ENCODE data around the gene DOCK2.
"Not testable (repeated sequence)": the region's sequence is repeated elsewhere in the genome, so short reads cannot be mapped to it uniquely, and the experiment has no call there.

DOCK2 gene

DNA sequence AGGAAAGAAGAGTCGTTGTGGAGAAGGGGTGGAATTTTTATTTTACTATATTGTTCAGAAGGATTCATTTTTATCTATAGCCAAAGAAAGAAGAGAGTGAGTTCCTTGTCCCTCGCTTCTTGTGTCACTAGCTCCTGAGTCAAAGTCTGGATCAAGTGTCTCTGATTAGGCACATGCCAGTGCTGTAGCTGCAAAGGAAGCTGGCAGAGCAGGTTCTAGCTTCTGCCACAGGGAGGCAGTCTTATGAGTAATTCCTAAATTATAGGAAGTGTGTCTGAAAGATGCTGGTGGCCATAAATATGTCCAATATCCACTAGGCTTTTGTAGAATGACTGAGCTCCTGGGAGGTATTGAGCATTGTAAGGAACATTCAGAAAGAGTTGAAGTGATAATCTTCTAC lies 84.7 kb downstream of the DOCK2 start:
- no peak for DNase-seq (ENCODE audit: low read depth)

DNA sequence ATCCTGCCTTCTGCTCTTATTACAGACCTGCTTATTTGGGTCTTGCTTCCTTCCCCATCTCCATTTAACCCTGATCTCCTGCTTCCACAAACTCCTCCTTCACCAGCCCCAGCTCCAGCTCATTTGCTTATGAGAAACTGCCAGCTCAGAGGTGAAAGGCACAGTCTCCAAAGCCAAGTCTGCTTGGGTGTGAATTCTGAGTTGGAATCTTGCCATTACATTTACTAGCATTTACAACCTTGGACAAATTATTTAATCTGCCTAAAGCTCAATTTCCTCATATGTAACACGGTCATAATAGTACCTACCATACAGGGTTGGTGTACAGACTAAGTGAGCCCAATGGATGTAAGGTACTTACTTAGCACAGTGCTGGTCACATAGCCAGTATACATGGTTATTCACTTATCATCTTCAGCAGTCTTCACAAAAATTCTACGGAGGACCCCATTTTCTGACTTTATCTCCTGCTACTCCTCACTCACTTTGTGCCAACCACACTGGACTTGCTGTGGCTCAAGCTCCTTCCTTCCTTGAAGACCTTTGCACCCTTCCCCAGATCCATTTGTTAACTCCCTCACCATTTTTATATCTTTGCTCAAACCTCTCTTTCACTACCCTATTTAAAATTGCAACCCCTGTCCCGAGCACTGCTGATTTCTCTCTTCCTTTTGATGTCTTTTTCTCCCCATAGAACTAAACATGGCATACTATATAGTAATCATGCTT lies 86.2 kb downstream of the DOCK2 start:
- DNase-seq (ENCODE audit: low read depth) = no peak

DNA sequence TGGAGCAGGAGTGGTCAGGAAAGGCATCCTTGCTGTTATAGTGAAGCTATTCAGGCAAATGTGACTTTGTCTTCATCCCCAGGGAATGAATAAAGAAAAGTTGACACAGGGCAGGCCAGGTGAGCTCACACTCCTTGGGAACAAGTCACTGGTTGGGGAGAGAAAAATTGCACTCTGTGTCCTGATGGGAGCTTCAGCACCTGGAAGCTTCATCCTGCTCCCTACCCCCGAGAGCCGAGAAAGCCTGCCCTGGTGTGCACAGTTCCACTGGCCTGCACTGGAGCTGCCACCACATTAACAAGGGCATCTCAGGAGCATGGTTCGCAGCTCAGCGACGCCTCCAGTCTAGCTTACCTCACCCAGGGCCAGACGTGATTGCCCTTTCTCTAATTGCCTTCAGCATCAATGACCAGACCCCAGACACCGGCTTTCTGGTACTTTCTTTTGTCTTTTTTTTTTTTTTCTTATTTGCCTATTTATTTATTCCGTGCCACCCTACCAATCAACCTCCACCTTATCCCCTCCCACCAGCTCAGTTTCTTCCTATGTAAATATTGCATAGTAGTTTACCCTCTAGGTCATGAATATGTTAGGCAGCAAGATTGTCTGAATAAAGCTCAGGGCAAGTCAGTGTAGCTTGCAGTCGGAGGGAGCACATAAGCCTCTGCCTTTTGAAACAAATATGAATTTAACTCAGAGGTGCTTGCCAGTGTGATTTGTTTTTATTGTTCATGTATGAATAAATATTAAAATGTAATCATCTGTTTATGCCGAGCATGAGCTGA lies 87.4 kb downstream of the DOCK2 start:
- no peak for DNase-seq (ENCODE audit: low read depth)

DNA sequence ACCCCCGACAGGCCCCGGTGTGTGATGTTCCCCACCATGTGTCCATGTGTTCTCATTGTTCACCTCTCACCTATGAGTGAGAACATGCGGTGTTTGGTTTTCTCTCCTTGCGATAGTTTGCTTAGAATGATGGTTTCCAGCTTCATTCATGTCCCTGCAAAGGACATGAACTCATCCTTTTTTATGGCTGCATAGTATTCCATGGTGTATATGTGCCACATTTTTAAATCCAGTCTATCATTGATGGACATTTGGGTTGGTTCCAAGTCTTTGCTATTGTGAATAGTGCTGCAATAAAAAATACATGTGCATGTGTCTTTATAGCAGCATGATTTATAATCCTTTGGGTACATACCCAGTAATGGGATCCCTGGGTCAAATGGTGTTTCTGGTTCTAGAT lies 88.6 kb downstream of the DOCK2 start:
- DNase-seq (ENCODE audit: low read depth) = not testable (repeated sequence)

DNA sequence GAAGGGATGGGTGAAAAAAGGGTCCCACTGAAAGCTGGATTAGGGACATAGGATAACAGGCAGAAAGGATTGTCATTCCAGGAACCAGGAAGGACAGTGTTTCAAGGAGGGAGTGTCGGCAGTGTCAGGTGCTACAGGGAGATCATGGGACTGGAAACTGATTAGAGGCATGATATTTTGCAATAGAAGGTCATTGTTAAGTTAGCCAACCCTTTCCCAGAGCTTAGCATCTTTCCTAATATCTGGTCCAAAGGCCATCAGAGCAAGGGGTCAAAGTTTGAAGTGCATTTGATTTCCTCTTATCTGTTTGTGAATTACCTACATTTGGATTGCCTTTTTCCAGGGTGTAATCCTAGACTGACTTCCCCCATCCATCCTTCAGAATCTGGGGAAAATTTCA lies 91.3 kb downstream of the DOCK2 start:
- no peak for DNase-seq (ENCODE audit: low read depth)

DNA sequence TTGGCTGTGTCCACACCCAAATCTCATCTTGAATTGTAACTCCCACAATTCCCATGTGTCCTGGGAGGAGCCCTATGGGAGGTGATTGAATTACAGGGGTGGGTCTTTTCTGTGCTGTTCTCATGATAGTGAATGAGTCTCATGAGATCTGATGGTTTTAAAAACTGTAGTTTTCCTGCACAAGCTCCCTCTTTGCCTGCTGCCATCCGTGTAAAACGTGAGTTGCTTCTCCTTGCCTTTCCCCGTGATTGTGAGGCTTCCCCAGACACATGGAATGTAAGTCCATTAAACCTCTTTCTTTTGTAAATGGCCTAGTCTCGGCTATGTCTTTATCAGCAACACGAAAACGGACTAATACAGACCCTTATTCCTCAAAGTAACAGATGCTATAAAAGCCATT lies 94.1 kb downstream of the DOCK2 start:
- no peak for DNase-seq (ENCODE audit: low read depth)

DNA sequence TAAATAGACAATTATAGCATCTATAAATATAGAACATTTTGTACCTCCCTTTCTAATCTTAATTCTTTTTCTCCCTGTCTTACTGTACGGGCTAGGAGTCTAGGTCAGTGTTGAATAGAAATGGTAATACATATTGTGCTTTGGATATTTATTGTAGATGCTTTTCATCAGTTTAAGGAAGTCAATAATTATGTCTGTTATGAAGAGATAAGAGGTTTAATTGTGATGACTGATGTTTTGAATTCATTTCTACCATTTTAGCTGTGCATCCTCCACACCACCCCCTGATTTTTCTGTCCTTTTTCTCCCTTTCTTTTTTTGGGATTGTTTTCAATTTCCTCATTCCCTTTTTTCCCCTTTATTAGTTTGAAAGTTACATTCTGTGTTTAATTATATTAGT lies 95.8 kb downstream of the DOCK2 start:
- DNase-seq (ENCODE audit: low read depth) = no peak

DNA sequence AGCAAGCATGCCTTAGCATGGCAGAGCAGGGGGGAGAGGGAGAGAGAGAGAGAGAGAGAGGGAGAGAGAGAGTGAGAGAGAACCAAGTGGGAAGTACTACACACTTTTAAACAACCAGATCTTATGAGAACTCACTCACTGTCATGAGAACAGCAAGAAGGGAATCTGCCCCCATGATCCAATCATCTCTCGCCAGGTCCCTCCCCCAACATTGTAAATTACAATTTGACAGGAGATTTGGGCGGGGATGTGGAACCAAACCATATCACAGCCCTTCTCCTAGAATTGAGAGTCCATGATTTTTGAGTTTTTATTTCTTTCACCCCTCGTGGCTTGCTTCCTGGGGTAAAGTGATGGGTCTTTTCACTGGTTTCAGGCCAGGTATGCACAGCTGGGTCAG lies 98.8 kb downstream of the DOCK2 start:
- DNase-seq (ENCODE audit: low read depth) = no peak

DNA sequence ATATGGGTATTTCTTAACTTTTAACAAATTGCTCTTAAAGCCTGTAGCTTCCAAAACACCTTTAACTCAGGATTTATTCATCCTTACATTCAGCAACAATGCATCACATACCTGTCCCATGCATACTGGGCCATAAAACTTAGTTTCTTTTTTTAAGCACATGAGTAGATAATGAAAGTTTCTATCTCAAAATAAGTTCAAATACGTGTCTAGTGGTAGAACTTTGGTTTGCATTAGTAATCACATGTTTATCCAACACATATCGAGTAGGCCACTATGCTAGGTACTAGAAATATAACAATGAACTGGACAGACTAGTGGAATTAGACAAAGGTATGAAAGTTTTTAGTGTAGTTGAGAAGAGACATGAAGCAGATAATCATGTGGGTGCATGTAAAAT lies 99.6 kb downstream of the DOCK2 start:
- DNase-seq (ENCODE audit: low read depth) = no peak

DNA sequence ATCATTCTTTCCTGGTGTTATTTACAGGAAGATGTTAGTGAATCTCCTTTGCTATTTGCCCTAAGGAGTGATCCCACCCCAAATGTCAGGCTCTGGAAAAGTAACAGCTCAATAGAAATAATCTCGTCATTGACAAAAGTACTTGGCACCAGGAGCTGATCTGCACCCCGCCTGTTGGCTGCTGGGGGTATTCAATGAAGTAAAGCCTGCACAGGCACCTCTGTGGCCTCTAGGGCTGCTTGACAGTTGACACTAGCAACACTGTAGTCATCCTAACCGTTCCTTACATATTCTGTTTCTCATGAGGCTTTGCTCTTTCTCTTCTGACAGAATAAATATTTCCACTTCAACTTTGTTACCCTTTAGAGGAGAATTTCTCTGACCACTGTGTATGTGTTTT lies 103.4 kb downstream of the DOCK2 start:
- no peak for DNase-seq (ENCODE audit: low read depth)

DNA sequence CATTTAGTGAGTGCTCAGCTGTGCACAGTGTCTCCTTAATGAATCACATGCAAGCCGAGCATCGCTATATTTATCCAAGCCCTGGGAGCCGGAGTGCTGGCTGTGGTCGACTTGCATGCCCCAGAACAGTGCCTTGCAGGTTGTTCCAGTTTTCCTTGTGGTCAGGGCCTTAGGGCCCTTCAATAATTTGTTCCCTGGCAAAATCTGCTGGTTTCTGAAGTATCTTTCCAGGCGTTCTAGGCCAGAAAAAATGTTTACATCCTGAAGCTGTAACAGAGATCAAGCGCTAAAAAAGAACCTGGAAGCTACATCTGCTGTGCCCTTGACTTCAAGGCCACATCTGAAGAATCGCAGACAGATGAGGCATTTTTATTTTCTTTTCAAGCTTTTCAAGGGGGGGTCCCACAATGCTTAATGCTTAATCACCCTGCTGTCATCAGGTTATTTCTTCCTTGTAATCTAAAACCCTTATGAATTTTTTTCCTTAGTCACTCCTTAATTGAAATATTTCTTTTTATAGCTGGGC lies 105.8 kb downstream of the DOCK2 start:
- no peak for DNase-seq (ENCODE audit: low read depth)

DNA sequence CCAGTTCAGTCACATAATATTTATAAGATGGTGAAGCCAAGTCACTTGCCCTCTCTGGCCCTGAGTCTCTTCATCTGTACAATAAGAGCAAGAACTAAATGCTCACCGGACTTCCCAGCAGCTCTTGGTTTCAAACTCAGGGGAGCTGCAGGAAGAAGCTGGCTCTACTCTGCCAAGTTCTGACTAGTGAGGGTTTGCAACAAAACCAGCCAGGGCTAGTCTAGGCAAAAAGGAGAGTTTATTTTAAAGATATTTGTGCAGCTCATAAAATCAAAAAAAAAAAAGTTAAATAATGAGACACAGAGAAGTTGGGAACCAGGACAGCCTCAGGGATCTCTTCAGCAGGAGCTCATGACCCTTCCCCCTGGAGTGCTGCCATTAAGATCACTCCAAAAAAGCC lies 107.3 kb downstream of the DOCK2 start:
- DNase-seq (ENCODE audit: low read depth) = no peak

DNA sequence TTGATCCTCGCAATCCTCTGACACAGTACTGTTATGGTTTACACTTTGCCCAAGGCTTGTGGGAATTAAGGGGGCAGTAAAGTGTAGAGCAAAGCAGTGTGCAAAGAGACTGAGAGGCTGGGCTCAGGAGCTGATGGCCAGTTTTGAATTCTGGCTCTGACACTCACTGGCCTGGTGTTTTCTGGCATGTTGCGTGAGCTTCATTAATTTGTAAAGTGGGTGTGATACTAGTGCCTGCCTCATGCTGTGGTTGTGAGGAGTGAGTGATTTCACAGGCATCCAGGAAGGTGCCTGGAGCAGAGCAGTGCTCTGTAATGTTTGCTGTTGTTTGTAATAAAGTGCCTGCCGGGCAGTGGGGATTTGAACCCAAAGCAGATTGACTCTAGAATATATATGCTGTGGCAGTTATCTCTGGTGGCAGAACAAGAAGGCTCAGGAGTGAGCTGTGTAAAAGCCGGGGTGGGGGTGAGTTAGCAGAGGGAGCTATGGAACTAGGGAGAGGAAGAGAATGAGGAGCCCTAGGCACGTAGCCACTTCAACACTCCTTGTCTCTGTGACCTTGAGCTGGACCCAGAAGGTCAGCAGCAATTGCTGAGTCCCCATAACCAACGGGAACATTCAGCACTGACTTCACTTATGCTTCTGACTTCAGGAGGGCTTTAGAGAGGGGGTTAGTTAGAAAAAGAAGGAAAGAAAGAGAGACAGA lies 108.5 kb downstream of the DOCK2 start:
- DNase-seq (ENCODE audit: low read depth) = no peak

DNA sequence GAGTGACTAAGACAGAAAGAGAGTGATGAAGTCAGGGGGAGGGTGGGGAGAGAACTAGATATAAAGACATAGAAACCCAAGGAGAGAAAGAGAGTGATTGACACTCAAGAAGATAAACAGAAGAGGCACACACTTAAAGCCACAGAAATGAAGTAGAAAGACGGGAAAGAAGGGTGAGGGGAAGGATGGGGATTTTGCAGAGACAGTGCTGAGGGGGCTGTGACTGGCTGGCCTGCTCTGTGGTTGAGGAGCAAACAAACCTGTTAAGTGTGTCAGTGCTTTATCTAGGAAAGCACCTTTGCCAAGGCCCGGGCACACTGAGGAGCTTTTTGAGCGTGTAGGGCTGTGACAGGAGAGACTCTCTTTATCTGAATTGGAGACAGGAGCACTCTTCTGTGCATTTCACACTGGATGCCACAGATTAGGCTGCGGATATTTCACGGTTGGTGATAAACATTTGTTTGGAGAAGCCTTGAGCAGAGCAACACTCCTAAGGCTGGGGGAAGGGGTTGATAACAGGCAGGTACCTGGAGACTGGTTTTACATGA lies 109.1 kb downstream of the DOCK2 start:
- DNase-seq (ENCODE audit: low read depth) = no peak

DNA sequence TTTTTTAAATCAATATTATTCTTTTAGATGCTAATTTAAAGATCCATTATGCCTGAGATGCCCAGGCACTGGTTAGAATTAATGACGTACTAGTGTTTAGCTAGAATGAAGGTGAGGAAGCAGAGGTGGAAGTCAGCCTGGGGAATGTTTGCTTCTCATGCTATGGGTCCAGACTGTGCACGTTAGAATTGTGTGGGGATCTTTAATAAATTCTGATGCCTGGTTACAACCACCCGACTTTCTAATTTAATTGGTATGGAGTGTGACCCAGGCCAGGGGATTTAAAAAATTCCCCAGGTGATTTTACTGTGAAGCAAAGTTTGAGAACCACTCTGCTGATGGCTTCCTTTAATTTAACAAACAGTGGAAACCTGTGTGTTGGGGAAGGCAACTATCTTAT lies 111.1 kb downstream of the DOCK2 start:
- DNase-seq (ENCODE audit: low read depth) = no peak

DNA sequence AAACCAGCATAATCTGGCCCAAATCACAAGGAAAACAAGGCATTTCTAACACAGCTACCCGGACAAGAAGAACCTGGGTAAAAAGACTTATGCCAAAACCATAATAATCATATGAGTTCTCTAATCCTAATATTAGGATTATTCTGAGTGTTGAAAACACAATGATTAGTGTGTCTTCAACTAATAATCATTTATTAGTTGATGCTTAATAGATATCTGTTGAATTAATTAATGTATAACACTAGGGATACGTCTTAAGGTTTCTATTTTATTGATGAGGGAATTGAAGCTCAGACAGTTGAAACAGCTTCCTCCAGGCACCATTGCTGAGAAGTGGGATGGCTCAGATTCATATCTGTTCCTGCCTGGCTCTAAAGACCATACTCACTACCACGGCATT lies 112.2 kb downstream of the DOCK2 start:
- no peak for DNase-seq (ENCODE audit: low read depth)

DNA sequence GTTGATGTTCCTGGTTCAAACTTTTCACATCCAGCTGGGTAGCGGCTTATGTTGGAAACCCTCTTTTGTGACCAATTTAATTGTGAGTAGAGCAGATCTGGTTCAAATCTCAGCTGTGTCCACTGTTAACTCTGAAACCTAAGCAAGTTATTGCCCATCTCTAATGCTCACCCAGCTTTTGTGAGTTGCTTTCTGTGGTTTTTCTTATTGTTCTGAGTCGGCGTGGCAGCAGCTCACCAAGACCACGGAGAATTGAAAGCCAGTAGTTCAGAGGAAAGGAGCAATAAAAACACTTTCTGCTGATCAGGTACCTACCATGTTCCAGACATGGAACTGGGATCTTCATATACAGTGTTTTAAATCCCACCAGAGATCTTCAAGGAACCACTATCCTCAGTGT lies 114.4 kb downstream of the DOCK2 start:
- DNase-seq (ENCODE audit: low read depth) = no peak

DNA sequence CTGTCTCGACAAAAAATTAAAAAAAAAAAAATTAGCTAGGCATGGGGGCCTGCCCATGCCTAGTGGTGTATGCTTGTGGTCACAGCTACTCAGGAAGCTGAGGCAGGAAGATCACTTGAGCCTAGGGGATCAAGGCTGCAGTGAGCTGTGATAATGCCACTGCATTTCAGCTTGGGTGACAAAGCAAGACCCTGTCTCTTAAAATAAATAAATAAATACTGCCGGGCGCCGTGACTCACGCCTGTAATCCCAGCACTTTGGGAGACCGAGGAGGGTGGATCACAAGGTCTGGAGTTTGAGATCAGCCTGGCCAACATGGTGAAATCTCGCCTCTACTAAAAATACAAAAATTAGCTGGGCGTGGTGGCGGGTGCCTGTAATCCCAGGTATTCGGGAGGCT lies 115.5 kb downstream of the DOCK2 start:
- DNase-seq (ENCODE audit: low read depth) = not testable (repeated sequence)

DNA sequence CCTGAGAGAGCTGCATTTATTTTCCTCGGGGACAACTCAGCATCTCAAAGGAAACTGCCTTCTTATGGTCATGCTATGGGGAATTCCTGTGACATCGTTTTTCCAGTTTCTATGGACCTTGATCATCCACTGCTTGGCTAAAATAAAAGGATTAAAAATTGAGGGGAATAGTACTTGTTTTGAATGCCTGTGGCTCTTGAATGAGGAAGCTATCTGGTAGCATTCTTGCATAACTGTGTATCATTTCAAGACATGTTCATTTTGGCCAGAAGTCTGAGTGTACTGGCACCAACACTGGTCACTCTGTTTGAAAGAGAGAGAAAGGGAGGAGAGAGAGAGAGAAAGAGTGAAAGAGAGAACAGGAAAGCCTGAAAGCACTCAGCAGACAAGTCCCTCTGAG lies 116.7 kb downstream of the DOCK2 start:
- no peak for DNase-seq (ENCODE audit: low read depth)

DNA sequence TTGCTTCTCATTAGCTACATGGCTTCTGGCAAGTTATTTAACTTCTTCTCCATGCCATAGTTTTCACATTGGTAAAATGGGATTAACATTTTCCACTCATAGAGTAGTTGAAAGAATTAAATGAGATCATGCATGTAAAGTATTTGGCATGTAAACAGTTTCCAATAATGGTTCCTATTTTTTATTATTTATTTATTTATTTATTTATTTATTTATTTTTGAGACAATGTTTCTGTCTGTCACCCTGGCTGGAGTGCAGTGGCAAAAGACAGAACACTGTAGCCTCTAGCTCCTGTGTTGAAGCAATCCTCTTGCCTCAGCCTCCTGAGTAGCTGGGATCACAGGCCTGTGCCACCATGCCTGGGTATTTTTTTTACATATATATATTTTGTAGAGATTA lies 117.7 kb downstream of the DOCK2 start:
- DNase-seq (ENCODE audit: low read depth) = no peak

DNA sequence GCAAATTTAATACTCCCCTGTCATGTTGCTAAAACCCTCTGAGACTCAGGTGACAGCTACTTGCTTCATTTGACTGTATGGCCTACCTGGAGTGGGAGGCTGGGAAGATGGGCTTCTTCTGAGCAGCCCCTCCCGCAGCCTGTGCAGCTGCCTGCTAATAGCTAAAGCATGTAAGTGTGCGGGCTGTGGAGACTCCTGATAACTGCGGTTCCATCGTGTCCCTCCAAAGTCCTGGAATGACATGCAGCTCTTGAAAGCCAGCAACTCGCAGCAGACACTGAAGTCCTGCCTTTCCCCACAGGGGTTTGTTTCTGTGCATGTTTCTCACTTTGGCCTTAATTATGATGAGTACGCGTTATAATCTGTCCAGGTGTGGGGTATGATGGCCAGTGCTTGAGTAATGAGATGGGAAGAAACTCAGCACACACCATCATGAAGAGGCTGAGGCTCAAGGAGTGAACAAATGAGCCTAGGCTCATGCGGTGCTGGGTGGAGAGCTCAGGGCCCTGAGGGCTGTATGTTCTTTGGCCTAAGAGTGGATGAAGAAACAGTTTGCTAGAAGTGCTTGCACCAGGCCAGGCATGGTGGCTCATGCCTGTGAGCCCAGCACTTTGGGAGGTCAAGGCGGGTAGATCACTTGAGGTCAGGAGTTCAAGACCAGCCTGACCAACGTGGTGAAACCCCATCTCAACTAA lies 119.1 kb downstream of the DOCK2 start:
- DNase-seq (ENCODE audit: low read depth) = no peak

DNA sequence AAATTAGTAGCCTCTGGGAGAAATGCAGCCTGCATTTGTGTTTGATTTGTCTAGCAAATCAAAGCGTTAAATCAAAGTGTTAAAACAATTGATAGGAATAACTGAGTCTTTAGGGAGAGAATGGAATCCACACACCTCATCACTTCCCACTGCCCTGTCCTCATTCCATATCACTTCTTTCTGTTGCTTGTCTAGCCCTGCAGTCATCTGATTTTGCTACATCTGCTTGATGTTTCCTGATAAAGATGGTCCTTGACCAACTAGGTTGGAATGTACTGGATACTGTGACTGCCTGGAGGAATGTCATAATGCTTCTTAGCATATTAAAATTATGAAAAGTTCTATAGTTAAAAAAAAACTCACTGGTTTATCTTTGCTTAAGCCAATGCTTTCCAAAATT lies 119.9 kb downstream of the DOCK2 start:
- DNase-seq (ENCODE audit: low read depth) = no peak

Measured in stimulated activated CD8-positive, alpha-beta memory T cell treated with anti-CD3 and anti-CD28 coated beads, Interleukin-7, amount 100 ng/mL, for 24 hours (primary cell).